NB4 (cell line): Measurements from ENCODE around the gene R3HDM1.
"Not testable (repeated sequence)": the region's sequence is repeated elsewhere in the genome, so short reads cannot be mapped to it uniquely, and the experiment has no call there.

Experiments used
- DNase-seq: peaks from one replicate; pipeline ENCODE4 v3.0.0; 2010; ENCODE audit warnings: low read depth
- H3K4me3 ChIP-seq: one replicate; pipeline ENCODE4 v1.5.1; 2011; ENCODE audit warnings: mild to moderate bottlenecking, low read depth, low read length, moderate library complexity
- MYC ChIP-seq: IDR thresholded peaks from 2 replicates; pipeline ENCODE4 v1.6.1; 2011; ENCODE audit warnings: low read depth, low read length
- POLR2A ChIP-seq: IDR thresholded peaks from 2 replicates; pipeline ENCODE4 v1.6.1; 2011; ENCODE audit warnings: mild to moderate bottlenecking; ENCODE audit not compliant: insufficient read length; ENCODE audit errors: extremely low read depth
- TF ChIP-seq, protein P1 (sequence below): IDR thresholded peaks from one replicate; pipeline ENCODE4 v1.5.1; 2012; ENCODE audit warnings: low read depth, low read length
- TF ChIP-seq, protein P2 (sequence below): IDR thresholded peaks from 2 replicates; pipeline ENCODE4 v1.6.1; 2011; ENCODE audit warnings: low read depth, low read length

The R3HDM1 gene

GRCh38 chr2:135689679-135690078, 158.4 kb downstream of the R3HDM1 start:
- no peak overlapping the region for H3K4me3 ChIP-seq
- TF ChIP-seq POLR2A (no peak), MYC (no peak)
- TF ChIP-seq, protein P1, sequence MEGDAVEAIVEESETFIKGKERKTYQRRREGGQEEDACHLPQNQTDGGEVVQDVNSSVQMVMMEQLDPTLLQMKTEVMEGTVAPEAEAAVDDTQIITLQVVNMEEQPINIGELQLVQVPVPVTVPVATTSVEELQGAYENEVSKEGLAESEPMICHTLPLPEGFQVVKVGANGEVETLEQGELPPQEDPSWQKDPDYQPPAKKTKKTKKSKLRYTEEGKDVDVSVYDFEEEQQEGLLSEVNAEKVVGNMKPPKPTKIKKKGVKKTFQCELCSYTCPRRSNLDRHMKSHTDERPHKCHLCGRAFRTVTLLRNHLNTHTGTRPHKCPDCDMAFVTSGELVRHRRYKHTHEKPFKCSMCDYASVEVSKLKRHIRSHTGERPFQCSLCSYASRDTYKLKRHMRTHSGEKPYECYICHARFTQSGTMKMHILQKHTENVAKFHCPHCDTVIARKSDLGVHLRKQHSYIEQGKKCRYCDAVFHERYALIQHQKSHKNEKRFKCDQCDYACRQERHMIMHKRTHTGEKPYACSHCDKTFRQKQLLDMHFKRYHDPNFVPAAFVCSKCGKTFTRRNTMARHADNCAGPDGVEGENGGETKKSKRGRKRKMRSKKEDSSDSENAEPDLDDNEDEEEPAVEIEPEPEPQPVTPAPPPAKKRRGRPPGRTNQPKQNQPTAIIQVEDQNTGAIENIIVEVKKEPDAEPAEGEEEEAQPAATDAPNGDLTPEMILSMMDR = no peak
- TF ChIP-seq, protein P2, sequence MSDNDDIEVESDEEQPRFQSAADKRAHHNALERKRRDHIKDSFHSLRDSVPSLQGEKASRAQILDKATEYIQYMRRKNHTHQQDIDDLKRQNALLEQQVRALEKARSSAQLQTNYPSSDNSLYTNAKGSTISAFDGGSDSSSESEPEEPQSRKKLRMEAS = no peak
- no peak for DNase-seq

- TF ChIP-seq MYC (no peak), POLR2A (no peak)
- TF ChIP-seq, protein P2 = no peak
- TF ChIP-seq, protein P1 = no peak
- H3K4me3 ChIP-seq = no peak overlapping the region
- DNase-seq = no peak
Observed at GRCh38 chr2:135694711-135695110, 163.4 kb downstream of the R3HDM1 start.

- TF ChIP-seq MYC = no peak
- TF ChIP-seq, protein P1 = no peak
- DNase-seq = no peak
- no peak overlapping the region for H3K4me3 ChIP-seq
Observed at GRCh38 chr2:135698838-135699237, 167.6 kb downstream of the R3HDM1 start.

DNA sequence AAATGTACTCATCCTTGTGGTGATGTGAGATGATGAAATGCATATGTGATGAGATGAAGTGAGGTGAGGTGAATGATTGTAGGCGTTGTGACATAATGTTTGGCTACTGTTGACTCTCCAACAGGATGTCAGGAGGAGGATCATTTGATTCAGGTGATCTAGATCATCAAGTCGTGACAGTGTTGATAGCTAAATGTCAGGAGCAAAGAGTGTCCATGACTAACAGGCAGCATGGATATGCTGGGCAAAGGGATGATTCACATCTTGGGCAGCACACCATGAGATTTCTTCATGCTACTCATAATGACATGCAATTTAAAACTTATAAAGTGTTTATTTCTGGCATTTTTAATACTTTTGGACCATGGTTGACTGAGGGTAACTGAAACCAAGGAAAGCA, 170.2 kb downstream of the R3HDM1 start:
- no peak overlapping the region for H3K4me3 ChIP-seq
- no peak for DNase-seq
- no peak for TF ChIP-seq POLR2A
- no peak for TF ChIP-seq MYC
- TF ChIP-seq, protein P1 = no peak
- TF ChIP-seq, protein P2 = no peak

GRCh38 chr2:135703300-135703699, 172.0 kb downstream of the R3HDM1 start:
- DNase-seq = no peak
- TF ChIP-seq, protein P2 = no peak
- TF ChIP-seq MYC (no peak), POLR2A (no peak)
- TF ChIP-seq, protein P1 = no peak
- no peak overlapping the region for H3K4me3 ChIP-seq

DNA sequence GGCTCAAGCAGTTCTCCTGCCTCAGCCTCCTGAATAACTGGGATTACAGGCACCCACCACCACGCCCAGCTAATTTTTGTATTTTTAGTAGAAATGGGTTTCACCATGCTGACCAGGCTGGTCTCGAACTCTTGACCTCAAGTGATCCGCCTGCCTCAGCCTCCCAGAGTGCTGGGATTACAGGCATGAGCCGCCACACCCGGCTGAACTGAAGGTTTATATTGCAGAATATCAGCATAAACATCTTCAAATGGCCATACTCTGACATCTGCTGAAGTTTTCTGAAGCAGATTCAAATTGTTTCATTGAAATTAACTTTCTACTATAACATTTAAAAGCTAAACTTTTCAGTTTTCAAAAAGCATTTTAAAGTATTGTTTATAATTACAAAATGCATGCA, 172.8 kb downstream of the R3HDM1 start:
- H3K4me3 ChIP-seq, DNase-seq: not testable (repeated sequence)
